Measurements from ENCODE around the gene CISTR. TPM values are rescaled to one million over a fixed set of nuclear protein-coding genes. Genes with fewer than 3 reads are reported as not detected.

CISTR gene
- total RNA-seq, 1 donor from 2014 or later, result 1.4 TPM

- no peak for TF ChIP-seq CTCF (IDR thresholded peaks at IDR 0.05; ENCODE audit: unreplicated experiment)
- Mint-ChIP-seq H3K9me3 (ENCODE audit: unreplicated experiment) (no peaks in the 10 kb centered on the region), H3K27ac (ENCODE audit: unreplicated experiment) (no peak overlapping the region), H3K36me3 (ENCODE audit: low read depth, unreplicated experiment) (peaks cover 45% of the 10 kb centered on the region), H3K27me3 (ENCODE audit: unreplicated experiment) (peaks cover 12% of the 10 kb centered on the region), H3K4me1 (ENCODE audit: unreplicated experiment) (peaks cover 7% of the 10 kb centered on the region), H3K4me3 (ENCODE audit: unreplicated experiment) (no peak overlapping the region)
- DNase-seq (ENCODE audit: low spot score), result no peak
These were observed 39.6 kb downstream of the CISTR start for GRCh38 chr12:53712059-53712643.

GRCh38 chr12:53710091-53710490 is 41.7 kb downstream of the CISTR start:
- peak overlapping the region; percentile 5 for H3K4me3 Mint-ChIP-seq (ENCODE audit: unreplicated experiment)
- DNase-seq (ENCODE audit: low spot score), result no peak
- no peak for TF ChIP-seq CTCF (IDR thresholded peaks at IDR 0.05; ENCODE audit: unreplicated experiment)
- H3K27me3 Mint-ChIP-seq (ENCODE audit: unreplicated experiment), result peaks cover 7% of the 10 kb centered on the region
- peaks cover 33% of the 10 kb centered on the region for H3K36me3 Mint-ChIP-seq (ENCODE audit: low read depth, unreplicated experiment)
- peak overlapping the region; percentile 62 for H3K27ac Mint-ChIP-seq (ENCODE audit: unreplicated experiment)
- no peaks in the 10 kb centered on the region for H3K9me3 Mint-ChIP-seq (ENCODE audit: unreplicated experiment)
- H3K4me1 Mint-ChIP-seq (ENCODE audit: unreplicated experiment), result no peaks in the 10 kb centered on the region

GRCh38 chr12:53709671-53710070 is 42.1 kb downstream of the CISTR start:
- DNase-seq (ENCODE audit: low spot score), result no peak
- Mint-ChIP-seq H3K4me3 (ENCODE audit: unreplicated experiment) (no peak overlapping the region), H3K36me3 (ENCODE audit: low read depth, unreplicated experiment) (peaks cover 29% of the 10 kb centered on the region), H3K27me3 (ENCODE audit: unreplicated experiment) (peaks cover 7% of the 10 kb centered on the region), H3K4me1 (ENCODE audit: unreplicated experiment) (no peaks in the 10 kb centered on the region), H3K27ac (ENCODE audit: unreplicated experiment) (no peak overlapping the region), H3K9me3 (ENCODE audit: unreplicated experiment) (no peaks in the 10 kb centered on the region)
- TF ChIP-seq CTCF (IDR thresholded peaks at IDR 0.05; ENCODE audit: unreplicated experiment), result no peak

- no peak overlapping the region for H3K4me3 Mint-ChIP-seq (ENCODE audit: unreplicated experiment)
- H3K27me3 Mint-ChIP-seq (ENCODE audit: unreplicated experiment), result peaks cover 3% of the 10 kb centered on the region
- H3K9me3 Mint-ChIP-seq (ENCODE audit: unreplicated experiment), result no peaks in the 10 kb centered on the region
- H3K4me1 Mint-ChIP-seq (ENCODE audit: unreplicated experiment), result peaks cover 7% of the 10 kb centered on the region
- no peak overlapping the region for H3K27ac Mint-ChIP-seq (ENCODE audit: unreplicated experiment)
- peaks cover 7% of the 10 kb centered on the region for H3K36me3 Mint-ChIP-seq (ENCODE audit: low read depth, unreplicated experiment)
- no peak for TF ChIP-seq CTCF (IDR thresholded peaks at IDR 0.05; ENCODE audit: unreplicated experiment)
- no peak for DNase-seq (ENCODE audit: low spot score)
These were observed 45.7 kb downstream of the CISTR start for GRCh38 chr12:53706080-53706479.

- H3K27ac Mint-ChIP-seq (ENCODE audit: unreplicated experiment), result no peak overlapping the region
- TF ChIP-seq CTCF (IDR thresholded peaks at IDR 0.05; ENCODE audit: unreplicated experiment), result no peak
- no peaks in the 10 kb centered on the region for H3K9me3 Mint-ChIP-seq (ENCODE audit: unreplicated experiment)
- H3K4me3 Mint-ChIP-seq (ENCODE audit: unreplicated experiment), result no peak overlapping the region
- H3K4me1 Mint-ChIP-seq (ENCODE audit: unreplicated experiment), result peaks cover 7% of the 10 kb centered on the region
- DNase-seq (ENCODE audit: low spot score), result no peak
- H3K36me3 Mint-ChIP-seq (ENCODE audit: low read depth, unreplicated experiment), result no peaks in the 10 kb centered on the region
- H3K27me3 Mint-ChIP-seq (ENCODE audit: unreplicated experiment), result peaks cover 3% of the 10 kb centered on the region
These were observed 48.0 kb downstream of the CISTR start for GRCh38 chr12:53703756-53704155.

Data from endothelial cell (in vitro differentiated cells).